Amniotic epithelial cell (primary cell): ENCODE results near the gene OR1F1.
"Not testable (repeated sequence)": the region's sequence is repeated elsewhere in the genome, so short reads cannot be mapped to it uniquely, and the experiment has no call there.

ENCODE experiments used
- DNase-seq: peaks from one replicate; pipeline ENCODE4 v3.0.0-alpha.2; 2010; ENCODE audit warnings: low read depth

The OR1F1 gene

DNA sequence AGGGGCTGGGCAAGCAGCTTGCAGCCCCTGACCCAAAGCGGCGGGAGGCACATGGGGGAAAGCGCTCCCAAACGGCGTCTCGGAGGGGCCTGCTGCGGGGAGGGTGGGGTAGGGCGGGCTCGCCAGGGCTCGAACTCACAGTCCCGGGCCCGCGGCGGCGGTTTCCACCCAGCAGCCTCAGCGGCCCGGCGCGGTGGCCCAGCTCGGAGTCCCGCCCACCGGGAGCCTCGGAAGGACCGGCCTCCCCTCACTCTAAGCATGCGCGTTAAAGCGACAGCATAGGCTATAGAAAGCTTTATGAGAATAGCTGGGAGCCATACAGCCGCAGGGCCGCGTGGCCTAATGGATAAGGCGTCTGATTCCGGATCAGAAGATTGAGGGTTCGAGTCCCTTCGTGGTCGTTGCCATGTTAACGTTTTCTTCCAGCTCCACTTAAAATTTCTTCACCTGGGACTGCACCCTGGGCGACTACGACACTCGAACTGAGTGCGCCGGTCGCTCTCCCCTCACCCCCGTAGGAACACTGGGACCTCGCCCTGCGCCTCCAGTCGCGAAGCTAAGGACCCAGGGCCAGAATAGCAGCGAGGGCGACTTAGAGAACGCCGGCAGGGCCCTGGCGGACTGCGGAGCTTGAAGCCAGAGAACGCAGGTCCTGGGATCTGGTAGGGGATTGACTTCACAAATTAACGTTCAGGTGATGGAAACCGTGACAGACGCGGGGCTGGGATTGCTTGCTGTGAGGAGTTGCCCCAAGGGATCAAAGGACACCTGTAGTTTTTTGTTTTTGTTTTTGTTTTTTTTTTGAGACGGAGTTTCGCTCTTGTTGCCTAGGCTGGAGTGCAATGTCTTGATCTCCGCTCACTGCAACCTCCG lies 37.4 kb upstream of the OR1F1 start:
- DNase-seq = peak; percentile 88

DNA sequence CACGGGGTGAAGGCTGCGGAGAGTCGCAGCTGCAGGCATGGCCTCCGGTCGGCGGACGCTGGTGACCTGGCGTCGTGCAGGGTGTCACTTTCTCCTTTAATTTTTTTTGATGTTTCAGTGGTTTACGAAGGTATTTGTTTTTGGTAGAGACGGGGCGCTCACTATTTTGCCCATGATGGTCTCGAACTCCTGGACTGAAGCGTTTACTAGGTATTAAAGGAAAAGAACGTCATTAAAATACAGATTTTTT lies 36.1 kb upstream of the OR1F1 start:
- no peak for DNase-seq

DNA sequence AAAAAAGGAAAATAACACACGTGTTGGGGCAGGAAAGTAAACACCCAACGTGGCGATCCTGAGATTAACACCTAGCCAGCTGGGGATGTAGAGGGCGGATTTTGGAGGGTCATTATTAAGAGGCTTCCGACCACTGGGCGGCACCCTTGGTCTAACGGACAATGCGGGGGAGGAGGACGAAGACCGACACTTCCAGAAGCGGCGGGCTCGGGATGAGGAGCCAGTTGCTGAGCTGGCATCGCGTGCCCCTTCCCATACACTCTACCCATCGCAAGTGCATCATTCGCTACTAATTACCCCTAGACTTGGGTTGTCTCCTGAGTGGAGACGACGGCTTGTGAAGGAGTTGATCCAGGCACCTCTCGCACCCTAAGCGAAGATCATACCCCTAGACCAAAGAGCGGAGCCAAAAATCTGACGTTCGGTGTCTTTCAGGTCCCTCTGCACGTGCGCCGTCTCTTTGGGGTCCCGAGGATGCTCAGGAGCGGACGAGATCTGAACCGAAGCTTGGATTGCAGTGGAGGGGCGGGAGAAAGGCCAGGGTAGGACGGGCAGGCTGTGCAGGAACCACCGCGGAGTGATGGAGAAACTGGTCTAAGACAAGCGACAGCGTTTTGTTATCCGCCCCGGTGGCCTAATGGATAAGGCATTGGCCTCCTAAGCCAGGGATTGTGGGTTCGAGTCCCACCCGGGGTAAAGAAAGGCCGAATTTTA lies 35.6 kb upstream of the OR1F1 start:
- peak; percentile 80 for DNase-seq

DNA sequence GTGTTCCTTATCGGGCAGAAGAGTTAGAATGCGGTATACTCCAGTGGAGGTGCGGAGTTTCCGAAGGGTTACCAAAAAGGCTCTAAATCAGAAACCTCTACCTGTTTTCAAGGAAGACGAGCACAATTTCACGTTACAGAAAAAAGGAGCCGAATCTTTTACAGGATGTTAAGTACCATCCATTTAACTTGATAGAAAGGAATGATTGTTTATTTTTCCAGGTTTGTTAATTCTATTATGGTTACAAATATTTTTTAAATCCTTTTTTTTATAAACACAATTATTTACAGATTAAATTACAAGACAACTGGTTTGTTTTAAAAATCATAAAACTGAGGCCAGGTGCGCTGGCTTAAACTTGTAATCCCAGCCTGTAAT lies 35.0 kb upstream of the OR1F1 start:
- DNase-seq = no peak

DNA sequence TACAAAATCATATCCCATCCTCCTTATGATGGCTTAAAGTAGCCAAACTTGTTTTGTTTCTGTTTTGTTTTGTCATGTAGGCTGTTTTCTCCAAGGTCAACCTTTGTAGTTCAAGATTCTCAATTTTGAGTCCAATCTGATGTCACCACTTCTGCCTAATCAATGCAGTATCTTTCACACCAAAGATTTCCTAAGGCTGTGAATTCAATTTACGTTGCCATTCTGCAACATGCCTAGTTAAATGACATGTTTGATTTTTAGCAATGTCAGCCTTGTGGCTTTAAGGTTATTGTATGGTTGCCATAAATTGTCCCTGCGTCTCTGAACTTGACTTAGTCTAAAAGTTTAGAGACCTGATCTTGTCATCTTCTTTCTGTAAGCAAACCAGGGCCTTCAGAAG lies 32.8 kb upstream of the OR1F1 start:
- DNase-seq = no peak

DNA sequence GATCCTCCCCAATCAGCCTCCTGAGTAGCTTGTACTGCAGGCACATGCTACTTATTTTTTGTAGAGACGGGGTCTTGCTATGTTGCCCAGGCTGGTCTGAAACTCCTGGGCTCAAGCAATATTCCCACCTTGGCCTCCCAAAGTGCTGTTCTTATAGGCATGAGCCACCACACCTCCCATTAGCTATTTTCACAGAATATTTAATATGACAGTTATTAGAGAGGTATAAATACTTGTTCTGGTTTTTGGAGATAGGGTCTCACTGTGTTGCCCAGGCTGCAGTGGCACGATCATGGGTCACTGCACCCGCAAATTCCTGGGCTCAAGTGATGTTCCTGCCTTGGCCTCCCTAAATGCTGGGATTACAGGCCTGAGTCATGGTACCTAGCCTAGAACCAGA lies 32.0 kb upstream of the OR1F1 start:
- no peak for DNase-seq

DNA sequence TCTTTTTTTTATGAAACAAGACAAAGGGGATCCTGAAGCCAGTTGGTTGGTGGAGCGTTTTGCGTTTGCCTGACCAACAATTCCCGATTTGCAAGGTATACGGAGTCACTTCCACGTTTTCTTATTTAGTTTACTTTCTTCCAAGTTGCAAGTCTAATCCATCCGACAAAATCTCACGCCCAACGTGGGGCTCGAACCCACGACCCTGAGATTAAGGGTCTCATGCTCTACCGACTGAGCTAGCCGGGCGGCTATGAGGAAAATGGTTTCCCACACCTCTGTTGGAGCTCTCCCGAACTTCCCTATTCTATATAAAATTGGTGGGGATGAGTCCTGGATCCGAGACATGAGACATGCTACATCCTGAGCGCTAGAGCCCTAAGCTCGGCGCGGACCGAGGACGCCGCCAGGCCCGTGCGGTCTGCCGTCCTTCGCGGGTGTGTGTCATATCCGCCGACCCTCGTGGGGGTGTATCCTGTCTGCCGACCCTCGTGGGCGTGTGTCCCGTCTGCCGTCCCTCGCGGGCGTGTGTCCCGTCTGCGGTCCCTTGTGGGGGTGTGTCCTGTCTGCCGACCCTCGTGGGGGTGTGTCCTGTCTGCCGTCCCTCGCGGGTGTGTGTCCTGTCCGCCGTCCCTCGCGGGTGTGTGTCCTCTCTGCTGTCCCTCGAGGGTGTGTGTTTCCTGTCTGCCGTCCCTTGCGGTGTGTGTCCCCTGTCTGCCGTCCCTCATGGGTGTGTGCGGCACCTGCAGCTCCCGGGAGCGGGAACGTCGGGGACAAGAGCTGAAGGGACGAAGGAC lies 30.6 kb upstream of the OR1F1 start:
- peak; percentile 95 for DNase-seq

DNA sequence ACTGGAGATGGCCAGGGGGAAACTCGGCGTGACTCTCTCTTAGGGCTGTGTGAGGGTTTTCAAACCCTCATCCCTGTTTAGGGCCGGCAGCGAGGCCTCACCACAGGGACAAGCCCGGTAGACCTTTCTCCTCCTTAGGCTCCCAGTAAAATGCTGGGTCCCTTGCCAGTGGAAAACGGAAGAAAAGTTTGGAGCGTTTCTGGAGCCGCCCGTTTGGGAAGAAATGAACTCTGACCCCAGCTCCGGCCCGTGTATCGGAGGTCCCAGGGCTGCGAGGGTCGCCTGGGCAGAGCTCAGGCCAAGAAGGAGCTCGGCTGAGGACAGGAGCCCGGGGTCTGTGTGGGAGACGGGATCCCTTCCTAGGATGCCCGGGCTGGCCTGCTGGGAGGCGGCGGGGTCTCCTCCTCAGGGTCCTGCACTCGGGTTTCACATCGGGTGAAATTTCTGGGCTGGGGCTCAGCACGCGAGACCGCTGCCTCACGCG lies 29.9 kb upstream of the OR1F1 start:
- DNase-seq = no peak

DNA sequence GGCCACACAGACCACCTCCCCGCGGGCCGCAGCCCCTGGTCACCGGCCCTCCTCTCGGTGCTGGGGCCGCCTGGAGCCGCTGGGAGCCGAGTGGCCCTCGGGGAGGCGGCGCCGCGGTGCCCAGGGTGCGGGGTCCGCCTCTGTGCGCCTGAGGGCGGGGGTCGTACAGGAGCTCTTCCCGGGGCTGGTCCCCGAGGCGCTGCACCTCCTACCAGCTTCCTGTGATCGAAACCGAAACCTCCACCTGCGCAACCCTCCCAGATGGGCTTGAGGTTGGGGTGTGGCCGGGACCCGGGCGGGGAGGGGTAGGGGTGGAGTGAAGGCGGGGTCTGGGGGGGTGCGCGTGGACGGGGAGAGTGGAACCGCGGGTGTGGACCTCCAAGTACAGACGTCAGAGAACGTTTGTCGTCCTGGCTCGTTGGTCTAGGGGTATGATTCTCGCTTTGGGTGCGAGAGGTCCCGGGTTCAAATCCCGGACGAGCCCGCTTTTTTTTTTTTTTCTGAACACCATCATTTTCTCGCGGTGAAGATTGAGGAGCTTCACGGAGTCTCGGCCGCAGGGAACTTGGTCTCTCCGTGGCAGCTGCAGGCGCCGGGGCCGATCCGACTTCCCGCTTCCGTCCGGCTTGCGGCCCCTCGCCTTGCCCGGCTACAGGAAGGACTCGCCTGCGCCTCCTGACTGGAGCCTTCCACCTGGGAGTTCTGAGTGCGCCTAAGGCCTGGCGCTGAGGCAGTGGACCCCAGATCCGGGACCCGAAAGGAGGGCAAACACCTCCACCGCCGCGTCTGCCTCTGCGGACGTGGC lies 29.3 kb upstream of the OR1F1 start:
- peak; percentile 77 for DNase-seq

DNA sequence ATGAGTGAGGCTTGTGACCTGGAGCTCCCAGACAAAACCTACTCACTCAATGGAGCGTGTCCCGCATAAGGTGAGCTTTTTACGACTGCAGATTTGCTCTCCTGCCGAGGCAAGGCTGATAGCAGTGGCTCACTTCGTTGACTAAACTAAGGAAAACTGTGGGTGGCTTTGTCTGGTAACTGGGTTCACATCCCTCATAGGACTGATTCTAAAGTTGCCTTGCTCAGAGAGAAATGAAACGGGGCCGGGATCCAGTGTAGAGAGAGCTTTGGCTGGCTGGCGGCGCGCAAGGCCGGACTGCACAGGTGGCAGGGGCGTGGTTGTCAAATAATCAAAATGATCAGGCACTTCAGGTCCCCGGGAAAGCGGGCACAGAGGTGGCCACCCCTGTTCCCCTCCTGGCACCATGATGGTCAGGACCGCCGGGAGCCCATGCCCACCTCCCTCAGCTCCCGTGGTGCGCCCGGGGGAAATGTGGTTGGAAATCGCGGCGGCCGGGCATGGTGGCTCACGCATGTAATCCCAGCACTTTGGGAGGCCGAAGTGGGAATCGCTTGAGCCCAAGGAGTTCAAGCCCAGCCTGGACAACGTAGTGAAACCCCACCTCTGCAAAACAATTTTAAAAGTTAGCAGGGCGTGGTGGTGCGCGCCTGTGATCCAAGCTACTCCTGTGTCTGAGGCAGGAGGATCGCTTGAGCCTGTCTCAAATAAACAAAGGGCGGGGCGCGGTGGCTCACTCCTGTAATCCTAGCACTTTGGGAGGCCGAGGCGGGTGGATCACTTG lies 26.6 kb upstream of the OR1F1 start:
- DNase-seq = no peak

DNA sequence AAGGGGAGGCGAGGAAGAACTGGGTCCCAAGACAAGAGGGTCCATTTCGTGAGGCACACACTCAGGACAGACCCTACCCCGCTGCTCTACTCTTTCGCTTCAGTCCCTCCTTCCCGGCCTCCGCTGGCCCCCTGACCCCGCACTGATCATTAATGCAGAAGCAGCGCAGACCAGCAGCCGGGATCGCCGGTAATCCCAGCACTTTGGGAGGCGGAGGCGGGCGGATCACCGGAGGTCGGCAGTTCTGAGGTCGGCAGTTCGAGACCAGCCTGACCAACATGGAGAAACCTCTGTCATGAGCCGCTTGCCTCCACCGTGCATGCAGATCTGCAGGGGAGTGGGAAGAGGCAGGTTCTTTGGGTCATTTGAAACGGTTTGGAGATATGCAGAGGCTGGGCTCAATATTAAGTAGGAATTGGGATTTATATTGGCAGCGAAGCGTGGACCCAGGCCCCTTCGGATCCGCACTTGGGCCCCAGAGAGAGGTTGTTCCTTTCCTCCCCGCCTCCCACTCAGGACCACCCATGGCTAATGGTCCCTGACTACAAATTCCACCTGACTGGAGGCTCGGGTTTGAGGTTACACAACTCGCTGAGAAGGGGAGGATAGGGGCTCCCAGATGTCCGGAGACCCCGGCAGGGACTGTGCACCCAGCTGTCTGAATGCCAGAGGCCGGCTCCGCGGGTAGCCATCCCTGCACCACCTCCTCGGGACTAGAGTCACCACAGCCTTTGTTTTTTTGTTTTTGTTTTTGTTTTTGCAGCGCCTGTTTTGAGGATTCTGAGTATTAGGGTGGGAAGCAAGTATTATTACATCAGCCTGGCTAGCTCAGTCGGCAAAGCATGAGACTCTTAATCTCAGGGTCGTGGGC lies 23.6 kb upstream of the OR1F1 start:
- no peak for DNase-seq

DNA sequence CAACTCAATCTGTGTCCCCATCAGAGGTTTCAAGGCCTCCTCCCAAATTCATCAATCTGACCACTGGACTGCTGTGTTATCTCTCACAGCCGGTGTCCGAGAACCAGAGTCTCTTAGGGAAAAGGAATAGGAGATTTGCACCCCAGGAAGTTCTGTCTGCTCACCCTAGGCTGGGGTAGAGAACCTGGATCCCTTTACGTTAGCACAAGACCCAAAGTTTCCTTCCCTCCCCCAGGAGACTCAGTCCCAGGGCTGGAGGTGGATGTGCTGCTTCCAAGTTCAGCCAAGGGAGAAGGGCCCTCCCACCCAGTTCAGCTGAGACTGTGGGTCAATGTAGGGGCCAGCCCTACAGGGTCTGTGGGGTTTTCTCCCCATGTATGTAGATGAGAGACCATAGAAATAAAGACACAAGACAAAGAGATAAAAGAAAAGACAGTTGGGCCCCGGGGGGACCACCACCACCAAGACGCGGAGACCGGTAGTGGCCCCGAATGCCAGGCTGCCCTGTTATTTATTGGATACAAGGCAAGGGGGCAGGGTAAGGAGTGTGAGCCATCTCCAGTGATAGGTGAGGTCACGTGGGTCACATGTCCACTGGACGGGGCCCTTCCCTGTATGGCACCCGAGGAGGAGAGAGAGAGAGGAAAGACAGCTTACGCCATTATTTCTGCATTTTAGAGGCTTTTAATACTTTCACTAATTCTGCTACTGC lies 22.7 kb upstream of the OR1F1 start:
- DNase-seq = no peak

DNA sequence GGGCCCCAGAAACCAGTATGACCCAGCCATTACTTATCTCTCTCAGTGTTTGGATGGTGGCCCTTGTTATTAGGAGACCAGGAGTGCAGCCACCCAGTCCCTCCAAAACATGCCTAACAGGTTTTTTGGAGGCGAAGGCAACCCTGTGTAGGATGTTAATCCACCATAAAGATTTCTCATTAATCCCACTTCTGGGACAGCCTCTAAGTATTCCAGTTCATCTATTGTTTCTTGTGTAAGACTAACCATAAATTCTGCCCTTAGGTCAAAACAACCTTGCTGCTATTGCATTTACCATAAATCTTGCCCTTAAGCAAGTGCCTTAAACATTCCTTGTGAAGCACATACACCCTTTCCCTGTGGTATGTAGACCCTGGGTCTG lies 21.5 kb upstream of the OR1F1 start:
- DNase-seq = no peak

DNA sequence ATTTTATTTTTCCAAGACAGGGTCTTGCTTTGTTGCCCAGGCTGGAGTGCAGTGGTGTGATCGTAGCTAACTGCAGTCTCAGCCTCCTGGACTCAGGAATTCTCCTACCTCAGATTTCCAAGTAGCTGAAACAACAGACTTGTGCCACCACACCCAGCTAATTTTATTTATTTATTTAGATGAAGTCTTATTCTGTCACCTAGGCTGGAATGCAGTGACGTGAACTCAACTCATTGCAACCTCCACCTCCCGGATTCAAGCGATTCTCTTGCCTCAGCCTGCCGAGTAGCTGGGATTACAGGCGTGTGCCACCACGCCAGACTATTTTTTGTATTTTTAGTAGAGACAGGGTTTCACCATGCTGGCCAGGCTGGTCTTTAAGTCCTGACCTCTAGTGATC lies 19.3 kb upstream of the OR1F1 start:
- not testable (repeated sequence) for DNase-seq

DNA sequence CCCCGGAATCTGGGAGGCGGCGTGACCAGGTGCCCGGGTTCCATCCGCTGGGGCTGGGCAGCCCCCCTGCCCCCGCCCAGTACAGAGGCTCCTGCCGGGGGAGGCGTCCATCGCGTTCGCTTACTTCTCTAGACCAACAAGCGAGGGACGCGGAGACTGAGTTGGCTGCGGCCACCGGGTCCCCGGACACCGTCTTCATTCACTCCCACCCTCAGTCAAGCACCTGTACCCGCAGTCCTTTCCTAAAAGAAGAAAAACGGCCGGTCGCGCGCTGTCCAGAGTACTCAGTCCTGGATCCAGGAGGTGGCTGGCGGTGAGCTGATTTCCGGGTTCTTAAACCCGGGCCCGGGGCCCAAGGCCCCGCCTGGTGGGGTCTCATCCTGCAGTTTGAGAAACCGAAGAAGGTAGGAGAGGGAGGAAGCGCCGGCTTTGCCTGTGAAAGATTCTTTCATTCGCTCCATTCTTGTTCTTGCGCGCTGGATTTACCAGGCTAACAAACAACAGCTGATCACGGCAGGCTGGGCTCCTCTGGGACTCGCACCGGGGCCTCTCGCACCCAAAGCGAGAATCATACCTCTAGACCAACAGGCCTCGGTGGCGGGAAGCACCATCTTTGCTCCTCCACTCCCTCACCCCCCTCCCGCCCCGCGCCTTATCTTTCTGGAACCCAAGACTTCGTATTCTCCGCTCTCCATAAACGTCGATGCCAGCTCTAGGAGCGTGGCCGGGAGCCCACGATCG lies 17.4 kb upstream of the OR1F1 start:
- DNase-seq = no peak

DNA sequence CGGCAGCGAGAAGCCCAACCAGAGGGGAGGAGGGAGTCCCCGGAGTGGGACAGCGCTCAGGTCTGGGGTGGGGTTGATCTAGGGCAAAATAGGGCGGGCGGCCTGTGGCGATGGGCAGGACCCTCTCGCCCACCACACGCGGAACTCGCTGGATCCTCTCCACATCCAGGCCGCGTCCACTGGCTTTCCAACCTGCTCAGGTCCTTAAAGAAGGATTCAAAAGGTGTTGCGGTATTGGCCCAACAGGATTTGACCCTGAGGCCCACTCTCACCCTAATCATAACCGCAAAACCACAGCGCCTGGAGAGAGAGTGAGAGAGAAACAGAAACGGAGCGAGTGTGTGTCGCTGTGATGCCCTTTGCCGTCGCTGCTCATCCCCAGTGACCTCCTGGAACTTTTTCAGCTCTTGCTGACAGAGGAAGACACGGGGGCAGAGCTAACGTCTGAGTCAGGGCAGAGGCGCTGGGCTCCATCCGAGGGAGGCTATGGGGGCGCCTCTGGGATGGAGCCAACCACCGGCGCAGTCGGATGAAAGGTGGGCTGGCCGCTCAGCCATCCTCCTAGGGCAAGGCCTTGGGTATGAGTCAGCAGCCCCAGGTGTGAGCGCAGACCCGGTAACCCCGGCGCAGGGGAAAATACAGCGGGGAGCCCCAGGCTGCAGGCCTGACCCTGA lies 16.7 kb upstream of the OR1F1 start:
- no peak for DNase-seq

DNA sequence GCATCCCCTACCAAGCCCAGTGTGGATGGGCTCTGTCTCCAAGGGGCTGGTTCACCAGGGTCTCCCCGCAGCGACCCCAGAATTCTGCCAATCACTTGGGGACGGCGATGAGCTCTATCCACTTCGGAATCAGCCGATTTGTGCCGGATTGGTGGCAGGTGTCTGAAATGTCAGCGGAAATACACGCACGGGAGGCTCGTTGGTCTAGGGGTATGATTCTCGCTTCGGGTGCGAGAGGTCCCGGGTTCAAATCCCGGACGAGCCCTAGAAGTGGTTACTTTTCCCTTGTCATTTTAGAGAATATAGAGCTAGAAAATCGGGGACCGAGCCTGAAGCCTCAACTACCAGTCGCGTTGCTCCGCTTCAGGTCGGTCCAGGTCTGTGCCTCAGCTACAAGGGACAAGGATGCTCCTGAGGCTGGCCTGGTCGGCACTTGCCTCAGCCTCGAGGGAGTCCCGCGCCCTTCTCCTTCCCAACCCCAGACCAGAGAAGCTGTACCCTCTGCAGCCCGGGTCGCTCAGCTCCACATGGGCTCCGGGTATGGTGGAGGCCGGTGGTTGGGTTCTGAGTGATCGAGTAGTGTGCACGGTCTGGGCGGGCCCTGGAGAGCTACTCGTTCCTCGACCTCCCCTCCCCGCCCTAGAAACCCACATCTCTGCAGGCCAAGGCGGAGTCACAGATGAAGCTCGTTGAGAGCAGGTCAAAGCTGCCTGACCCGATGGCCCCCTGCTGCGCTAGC lies 16.0 kb upstream of the OR1F1 start:
- no peak for DNase-seq
